Measurements from ENCODE around the gene RASD2. TPM values are rescaled to one million over a fixed set of nuclear protein-coding genes. Genes with fewer than 3 reads are reported as not detected.

RASD2 gene
- total RNA-seq, 1 experiment from 2014 or later, result 0.59 TPM

Other genes with a start within 250 kb of the RASD2 start
- 23.4 and 24.0 TPM in 2 replicates for gene TOM1, start 240.9 kb upstream of the RASD2 start, total RNA-seq (2014; rRNA removed; shearing (Covaris generic))
- 17.3 and 18.2 TPM in 2 replicates for gene HMOX1, start 159.7 kb upstream of the RASD2 start, total RNA-seq (2014; rRNA removed; shearing (Covaris generic))
- 87.7 and 165 TPM in 2 replicates for gene MCM5, start 140.7 kb upstream of the RASD2 start, total RNA-seq (2014; rRNA removed; shearing (Covaris generic))
- gene MB, start 76.5 kb downstream of the RASD2 start, total RNA-seq (2014; rRNA removed; shearing (Covaris generic)), result 3.9 and 4.5 TPM in 2 replicates
- 2.6 and 3.3 TPM in 2 replicates for gene APOL6, start 107.6 kb downstream of the RASD2 start, total RNA-seq (2014; rRNA removed; shearing (Covaris generic))
- not detected in 2 replicates for gene APOL5, start 177.0 kb downstream of the RASD2 start, total RNA-seq (2014; rRNA removed; shearing (Covaris generic))